Stomach (tissue), 9 donors: ENCODE measurements around the gene ARID2. TPM values are rescaled to one million over a fixed set of nuclear protein-coding genes. Genes with fewer than 3 reads are reported as not detected.

ENCODE experiments used
- DNase-seq, 2 donors: peaks; one replicate each; pipeline versions ENCODE4 v3.0.0 to v3.0.0-alpha.2; 2013 to 2019
- H3K27ac ChIP-seq, 5 donors: fragments of 200-600 bp in 4 of 5; sonication (generic) in 4 of 5; one replicate each; pipeline ENCODE4 v1.5.1; 2013 to 2019; ENCODE audit warnings: mild to moderate bottlenecking in 1 of 5, moderate library complexity in 1 of 5
- H3K27me3 ChIP-seq, 3 donors: fragments of 200-600 bp; sonication (generic); one replicate each; pipeline ENCODE4 v1.5.1; 2017 to 2019; ENCODE audit warnings: mixed run types in 1 of 3
- H3K36me3 ChIP-seq, 4 donors: fragments of 200-600 bp; sonication (generic); 1 replicate in 3 of 4; 2 replicates in 1 of 4; pipeline ENCODE4 v1.5.1; 2016 to 2019
- H3K4me1 ChIP-seq, 4 donors: fragments of 200-600 bp; sonication (generic); one replicate each; pipeline ENCODE4 v1.5.1; 2016 to 2019
- H3K4me3 ChIP-seq, 4 donors: fragments of 200-600 bp; sonication (generic) in 3 of 4; one replicate each; pipeline ENCODE4 v1.5.1; 2016 to 2019; ENCODE audit warnings: mild to moderate bottlenecking in 1 of 4
- H3K9me3 ChIP-seq, 4 donors: fragments of 200-600 bp; sonication (generic); one replicate each; pipeline ENCODE4 v1.5.1; 2016 to 2019
- CTCF ChIP-seq, 7 experiments: fragments of 450-650 bp in 4 of 7; fragments of 200-600 bp in 3 of 7; sonication (generic) in 3 of 7; IDR thresholded peaks; one replicate each; pipeline ENCODE4 v1.5.1; 2016 to 2019; ENCODE audit warnings: antibody characterized with exemption in 7 of 7, control low read depth in 2 of 7, mild to moderate bottlenecking in 1 of 7
- EP300 ChIP-seq: sonication (generic); formaldehyde crosslinking; IDR thresholded peaks from one replicate; pipeline ENCODE4 v1.6.1; 2017; ENCODE audit warnings: antibody characterized with exemption
- POLR2A ChIP-seq, 4 donors: fragments of 450-650 bp; IDR thresholded peaks; one replicate each; pipeline ENCODE4 v1.6.1; 2016; ENCODE audit warnings: antibody characterized with exemption in 4 of 4, control low read depth in 2 of 4, mild to moderate bottlenecking in 1 of 4, moderate library complexity in 1 of 4
- POLR2AphosphoS5 ChIP-seq, 3 donors: sonication (generic); formaldehyde crosslinking; IDR thresholded peaks; one replicate each; pipeline ENCODE4 v1.6.1; 2016; ENCODE audit warnings: antibody characterized with exemption in 3 of 3
- WGBS, 5 donors: extraction: QIAGEN DNeasy Blood & Tissue Kit in 3 of 5; methylation state at CpG; one replicate each; pipeline versions ENCODE4 v1.1.5 to v1.1.7; 2013 to 2018; 5-methylcytosine and 5-hydroxymethylcytosine counted together
- intact Hi-C: fragments of 100-400 bp; cut with DNase I; formaldehyde crosslinking; loops from one replicate; pipeline ENCODE4 v1.15.1; 2023; ENCODE audit warnings: low total_unique reads
- polyA plus RNA-seq, 3 donors: library from polyadenylated mRNA; stranded (reverse); fragments of 200-250 nt; gene quantifications; one replicate each; pipeline ENCODE4 v1.2.3, GENCODE V29; 2013
- total RNA-seq, 5 donors: library from RNA; depleted of rRNA; stranded (reverse); fragments of >200 nt; gene quantifications; one replicate each; pipeline versions ENCODE4 v1.1.0 to v1.2.3, GENCODE V29; 2014 to 2016
- donor health status: healthy with polysubstance abuse.
- donor health status: Bipolar disorder and iron deficiency.
- donor health status: healthy.

ARID2 gene
- total and polyA plus RNA-seq, 8 donors: 2.6 to 80.4 (median 13.6) TPM

GRCh38 chr12:45704968-45705367, 24.5 kb upstream of the ARID2 start:
- Histone ChIP-seq H3K9me3 (peaks cover 0 to 9% (median 0%) of the 10 kb centered on the region in 4 donors), H3K4me1 (peaks cover 0 to 4% (median 0%) of the 10 kb centered on the region in 4 donors), H3K27me3 (no peaks in the 10 kb centered on the region), H3K27ac (no peak overlapping the region), H3K36me3 (no peaks in the 10 kb centered on the region), H3K4me3 (no peak overlapping the region)
- 94 to 98% (median 95%) methylated on average over 2 of the region's 2 CpGs for WGBS, 5 donors
- intact Hi-C loops: no loop called here
- TF ChIP-seq POLR2A (IDR thresholded peaks at IDR 0.05): no peak
- TF ChIP-seq POLR2AphosphoS5 (IDR thresholded peaks at IDR 0.05): no peak
- no peak for DNase-seq

GRCh38 chr12:45705404-45705803, 24.1 kb upstream of the ARID2 start:
- intact Hi-C loops: no loop called here
- no peak overlapping the region for H3K27ac ChIP-seq

GRCh38 chr12:45707241-45707857, 22.2 kb upstream of the ARID2 start:
- H3K36me3 ChIP-seq: no peaks in the 10 kb centered on the region
- TF ChIP-seq POLR2A (IDR thresholded peaks at IDR 0.05) (no peak), EP300 (no peak), POLR2AphosphoS5 (IDR thresholded peaks at IDR 0.05) (no peak), CTCF (IDR thresholded peaks at IDR 0.05) (no peak)
- H3K4me3 ChIP-seq: no peak overlapping the region
- intact Hi-C loops: no loop called here
- no peak for DNase-seq
- no peaks in the 10 kb centered on the region for H3K27me3 ChIP-seq
- 84 to 89% (median 86%) methylated on average over 10 of the region's 10 CpGs for WGBS, 5 donors
- no peaks in the 10 kb centered on the region for H3K9me3 ChIP-seq
- H3K27ac ChIP-seq: no peak overlapping the region
- H3K4me1 ChIP-seq: peaks cover 0 to 4% (median 0%) of the 10 kb centered on the region in 4 donors

More at GRCh38 chr12:45705404-45705803, 24.1 kb upstream of the ARID2 start:
- Histone ChIP-seq H3K4me3 (no peak overlapping the region), H3K9me3 (peaks cover 0 to 9% (median 0%) of the 10 kb centered on the region in 4 donors), H3K4me1 (peaks cover 0 to 4% (median 0%) of the 10 kb centered on the region in 4 donors), H3K27me3 (no peaks in the 10 kb centered on the region), H3K36me3 (no peaks in the 10 kb centered on the region)
- WGBS, 5 donors: 82 to 93% (median 84%) methylated on average over 2 of the region's 2 CpGs
- no peak for DNase-seq
- TF ChIP-seq POLR2AphosphoS5 (IDR thresholded peaks at IDR 0.05): no peak
- TF ChIP-seq CTCF (IDR thresholded peaks at IDR 0.05): no peak
- no peak for TF ChIP-seq POLR2A (IDR thresholded peaks at IDR 0.05)

- Histone ChIP-seq H3K4me1 (peaks cover 0 to 4% (median 0%) of the 10 kb centered on the region in 4 donors), H3K27ac (no peak overlapping the region), H3K36me3 (no peaks in the 10 kb centered on the region), H3K27me3 (no peaks in the 10 kb centered on the region), H3K4me3 (no peak overlapping the region), H3K9me3 (no peaks in the 10 kb centered on the region)
- no peak for DNase-seq
- TF ChIP-seq POLR2AphosphoS5 (IDR thresholded peaks at IDR 0.05) (no peak), POLR2A (IDR thresholded peaks at IDR 0.05) (no peak), EP300 (no peak), CTCF (IDR thresholded peaks at IDR 0.05) (no peak)
- intact Hi-C loops: no loop called here
Measured at GRCh38 chr12:45708363-45708762, 21.1 kb upstream of the ARID2 start.

- H3K4me3 ChIP-seq: no peak overlapping the region
- intact Hi-C loops: no loop called here
- H3K27me3 ChIP-seq: no peaks in the 10 kb centered on the region
- no peaks in the 10 kb centered on the region for H3K9me3 ChIP-seq
- TF ChIP-seq EP300: no peak
- no peak for TF ChIP-seq POLR2A (IDR thresholded peaks at IDR 0.05)
- no peak for TF ChIP-seq CTCF (IDR thresholded peaks at IDR 0.05)
- peaks cover 0 to 4% (median 0%) of the 10 kb centered on the region in 4 donors for H3K4me1 ChIP-seq
- WGBS, 5 donors: 73 to 83% (median 79%) methylated on average over 2 of the region's 2 CpGs
- H3K27ac ChIP-seq: no peak overlapping the region
- no peak for DNase-seq
- H3K36me3 ChIP-seq: no peaks in the 10 kb centered on the region
Measured at GRCh38 chr12:45708901-45709300, 20.6 kb upstream of the ARID2 start.
